ENCODE measurements around the gene LIN7B. TPM values are rescaled to one million over a fixed set of nuclear protein-coding genes. Genes with fewer than 3 reads are reported as not detected.
"Not testable (repeated sequence)": the region's sequence is repeated elsewhere in the genome, so short reads cannot be mapped to it uniquely, and the experiment has no call there.

LIN7B gene
- polyA plus RNA-seq, 10 donors: 8.1 to 14.5 (median 9.8) TPM

DNA sequence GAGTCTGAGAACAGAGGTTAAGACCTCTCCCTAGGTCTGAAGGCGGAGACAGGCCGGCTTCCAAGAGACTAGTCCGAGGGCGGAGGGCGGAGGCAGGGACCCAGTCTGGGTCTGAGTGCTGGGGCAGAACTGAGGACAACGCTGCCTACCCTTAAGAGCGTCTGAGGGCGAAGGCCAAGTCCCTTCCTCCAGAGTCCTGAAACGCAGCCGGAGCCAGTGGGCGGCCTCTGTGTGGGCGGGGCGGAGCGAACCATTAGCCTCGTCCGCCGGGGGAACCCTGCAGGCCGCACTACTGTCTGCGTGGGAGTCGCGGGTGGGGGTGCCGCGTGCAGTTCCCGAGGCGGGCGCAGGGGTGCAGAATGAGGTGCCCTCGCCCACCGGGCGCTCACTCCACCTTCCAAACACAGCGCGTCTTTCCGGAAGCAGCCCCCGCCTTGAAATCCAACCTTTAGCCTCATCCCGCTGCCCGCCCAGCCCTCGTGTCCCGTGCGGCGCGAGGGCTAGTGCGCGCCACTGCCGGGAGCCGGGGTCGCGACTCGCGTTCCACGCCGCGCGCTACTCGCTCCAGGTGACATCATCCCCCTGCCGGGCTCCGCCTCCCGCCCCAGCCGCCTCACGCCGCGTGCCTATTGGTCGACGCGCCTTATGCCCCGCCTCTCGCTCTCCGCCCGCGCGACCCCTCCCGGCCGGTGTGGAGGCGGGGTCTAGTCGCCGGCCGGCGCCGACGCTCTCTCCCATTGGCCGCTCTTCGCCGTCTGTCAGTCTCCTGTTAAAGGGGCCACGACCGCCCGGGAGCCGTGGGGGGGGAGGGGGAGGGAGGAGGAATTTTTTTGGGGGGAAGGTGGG, 4.6 kb downstream of the LIN7B start, which contains the start of gene C19orf73:
TSS of gene C19orf73 (minus strand) at position 579 of the 846 bp plus-strand sequence. CDS start at position 458, 121 bp downstream.
- peak; percentile 94 to 98 (median 95) for DNase-seq

DNA sequence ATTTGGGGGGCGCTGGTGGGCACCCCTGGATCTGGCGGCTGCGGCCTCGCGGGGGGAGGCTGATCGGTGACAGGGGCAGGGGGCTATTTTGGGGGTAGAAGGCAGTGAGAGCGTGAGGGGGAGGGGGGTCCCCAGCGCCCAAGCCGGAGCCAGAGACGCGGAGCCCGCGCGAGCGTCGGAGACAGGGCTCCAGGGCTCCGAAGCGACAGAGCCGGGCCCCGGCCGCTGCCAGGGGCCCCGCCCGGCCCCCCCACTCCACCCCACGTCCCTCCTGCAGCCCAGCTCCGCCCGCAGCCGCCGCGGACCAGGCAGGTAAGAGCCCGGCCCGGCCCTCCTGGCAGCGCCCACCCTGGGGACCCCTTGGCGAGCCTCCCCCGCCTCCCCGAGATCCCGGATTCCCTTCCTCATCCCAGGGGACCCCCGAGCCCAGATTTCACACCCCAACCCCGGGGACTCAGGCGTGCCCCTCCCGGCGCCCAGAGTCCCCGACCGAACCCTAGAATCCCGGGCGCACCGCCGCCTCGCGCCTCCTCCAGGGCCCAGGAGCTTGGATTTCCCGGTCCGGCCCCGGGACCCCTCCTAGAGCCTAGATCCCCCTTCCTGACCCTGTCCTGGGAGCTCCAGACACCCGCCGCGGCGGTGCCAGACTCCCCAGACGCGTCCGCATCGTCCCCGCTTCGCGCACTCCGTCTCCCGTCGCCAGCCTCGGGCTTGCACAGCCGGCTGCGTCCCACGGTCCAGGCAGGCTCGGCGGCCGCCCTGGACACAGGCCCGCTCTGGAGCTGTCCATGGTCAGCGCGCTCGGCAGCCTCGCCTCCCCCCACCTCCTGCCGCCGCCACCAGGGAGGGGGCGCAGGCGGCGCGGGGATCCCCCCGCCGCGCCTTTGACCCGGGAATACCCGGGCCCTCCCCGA, 5.5 kb downstream of the LIN7B start, which contains the start of gene PPFIA3:
TSS of gene PPFIA3 (plus strand) at position 134 of the 914 bp plus-strand sequence. CDS start 8,330 bp downstream, outside the sequence.
- DNase-seq: peak; percentile 47 to 88 (median 73)

DNA sequence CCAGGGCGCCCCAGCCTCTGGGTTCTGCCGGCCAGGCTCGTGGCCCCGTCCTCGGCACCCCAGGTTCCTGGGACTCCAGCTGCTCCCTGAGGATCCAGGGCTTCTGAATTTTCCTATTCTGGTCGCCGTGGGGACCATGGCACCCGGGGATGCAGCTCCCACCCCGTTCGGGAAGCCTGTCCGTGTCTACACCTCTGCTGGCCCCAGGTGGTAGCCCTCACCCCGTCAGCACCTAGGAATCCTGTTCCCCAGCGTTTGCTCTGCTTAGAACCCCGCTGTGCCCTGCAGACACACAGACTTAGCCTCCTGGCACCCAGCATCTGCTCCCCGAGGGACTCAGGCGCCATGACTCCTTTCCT, 6.1 kb downstream of the LIN7B start:
- no peak for DNase-seq

DNA sequence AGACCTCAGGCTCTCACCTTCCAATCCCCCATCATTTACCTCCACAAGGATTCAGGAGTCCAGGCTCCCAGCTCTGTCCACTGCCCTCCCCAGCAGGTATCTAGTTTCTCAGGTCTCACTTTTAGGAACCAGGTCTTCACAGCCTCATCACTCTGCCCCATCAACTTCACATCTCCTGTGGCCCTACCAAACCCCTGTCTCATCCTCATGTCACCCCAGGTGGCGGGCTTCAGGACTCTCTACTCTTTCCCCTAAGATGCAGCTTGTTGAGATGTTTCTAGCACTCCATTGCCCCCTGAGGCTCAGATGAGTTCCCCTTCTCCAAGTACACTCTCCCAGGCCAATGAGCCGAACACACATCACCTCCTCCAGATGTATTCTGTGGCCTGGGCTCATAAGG, 6.7 kb downstream of the LIN7B start:
- DNase-seq: no peak

DNA sequence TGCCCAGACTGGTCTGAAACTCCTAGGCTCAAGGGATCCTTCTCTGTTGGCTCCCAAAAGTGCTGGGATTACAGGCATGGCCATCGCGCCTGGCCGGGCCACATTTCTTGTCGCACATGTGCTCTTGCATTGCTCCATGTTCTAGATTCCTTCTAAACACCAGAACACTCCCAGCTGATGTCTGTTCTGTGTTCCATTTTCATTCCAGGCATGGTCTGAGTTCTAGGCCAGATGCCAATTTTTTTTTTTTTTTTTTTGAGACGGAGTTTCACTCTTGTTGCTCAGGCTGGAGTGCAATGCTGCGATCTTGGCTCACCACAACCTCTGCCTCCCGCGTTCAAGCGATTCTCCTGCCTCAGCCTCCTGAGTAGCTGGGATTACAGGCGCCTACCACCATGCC, 7.7 kb downstream of the LIN7B start:
- not testable (repeated sequence) for DNase-seq

DNA sequence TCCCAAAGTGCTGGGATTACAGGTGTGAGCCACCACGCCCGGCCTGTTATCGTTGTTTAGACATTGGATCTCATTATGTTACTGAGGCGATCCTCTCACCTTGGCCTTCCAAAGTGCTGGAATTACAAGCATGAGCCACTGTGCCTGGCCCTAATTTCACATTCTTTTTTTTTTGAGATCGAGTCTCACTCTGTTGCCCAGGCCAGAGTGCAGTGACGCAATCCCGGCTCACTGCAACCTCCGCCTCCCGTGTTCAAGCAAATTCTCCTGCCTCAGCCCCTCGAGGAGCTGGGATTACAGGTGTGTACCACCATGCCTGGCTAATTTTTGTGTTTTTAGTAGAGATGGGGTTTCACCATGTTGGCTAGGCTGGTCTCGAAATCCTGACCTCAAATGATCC, 9.1 kb downstream of the LIN7B start:
- not testable (repeated sequence) for DNase-seq

DNA sequence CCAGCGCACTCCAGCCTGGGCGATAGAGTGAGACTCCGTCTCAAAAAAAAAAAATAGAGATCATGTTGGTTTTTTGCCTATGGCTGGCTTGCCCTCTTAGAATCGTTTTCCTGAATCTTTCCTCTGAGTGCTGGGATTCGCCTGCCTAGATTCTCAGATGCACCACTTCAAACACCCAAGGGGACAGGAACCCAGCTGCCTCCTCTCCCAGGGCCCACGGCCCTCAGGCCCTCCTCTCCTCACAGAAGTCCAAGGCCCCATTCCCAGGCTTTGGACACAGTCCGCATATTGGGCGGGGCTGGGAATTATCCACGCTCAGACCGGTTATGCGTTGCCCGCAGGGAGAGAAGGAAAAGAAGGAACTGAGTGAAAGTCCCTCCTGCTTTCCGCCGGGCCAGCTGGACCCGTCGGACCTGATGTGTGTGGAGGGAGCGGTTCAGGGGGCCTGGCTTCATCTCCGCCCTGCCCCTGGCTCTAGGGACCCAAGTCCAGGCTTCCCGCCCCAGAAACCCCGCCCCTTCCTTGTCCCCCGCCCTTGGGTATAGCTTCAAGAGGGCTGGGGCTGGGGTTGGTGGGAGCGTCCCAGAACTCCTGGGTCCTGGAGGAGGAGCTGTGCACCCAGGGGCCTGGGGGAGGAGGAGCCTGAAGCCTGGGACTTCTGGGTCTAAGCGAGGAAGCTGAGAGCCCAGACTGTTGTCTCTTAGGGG, 11.0 kb downstream of the LIN7B start:
- peak in 1 of 3 donors; percentile 65 for DNase-seq

DNA sequence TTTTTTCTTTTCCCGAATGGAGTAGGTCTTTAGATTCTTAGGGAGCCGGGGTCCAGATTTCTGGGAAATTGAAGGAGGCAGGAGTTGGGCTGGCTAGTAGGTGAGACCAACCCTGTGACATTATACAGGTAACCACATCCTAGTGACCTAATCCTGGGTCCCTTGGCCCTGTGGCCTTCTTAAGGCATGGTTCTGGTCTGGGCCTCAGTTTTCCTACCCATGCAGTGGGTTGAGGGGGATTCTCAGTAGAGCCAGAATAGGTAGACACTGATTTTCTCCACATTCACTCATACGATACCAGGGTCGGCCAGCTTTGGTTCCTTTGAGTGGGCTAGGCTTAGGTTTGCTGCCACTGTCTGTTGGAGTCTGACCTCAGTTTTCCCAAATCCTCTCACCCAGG, 12.4 kb downstream of the LIN7B start:
- no peak for DNase-seq

DNA sequence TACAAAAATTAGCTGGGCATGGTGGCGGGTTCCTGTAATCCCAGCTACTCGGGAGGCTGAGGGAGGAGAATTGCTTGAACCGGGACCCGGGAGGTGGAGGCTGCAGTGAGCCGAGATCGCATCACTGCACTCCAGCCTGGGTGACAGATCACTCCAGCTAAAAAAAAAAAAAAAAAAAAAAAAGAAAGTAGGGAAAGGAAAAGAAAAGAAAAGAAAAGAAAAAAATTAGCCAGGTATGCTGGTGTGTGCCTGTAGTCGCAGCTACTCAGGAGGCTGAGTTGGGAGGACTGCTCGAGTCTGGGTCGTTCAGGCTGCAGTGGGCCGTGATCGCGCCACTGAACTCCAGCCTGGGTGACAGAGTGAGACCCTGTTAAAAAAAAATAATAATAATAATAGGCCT, 13.1 kb downstream of the LIN7B start:
- DNase-seq: not testable (repeated sequence)

DNA sequence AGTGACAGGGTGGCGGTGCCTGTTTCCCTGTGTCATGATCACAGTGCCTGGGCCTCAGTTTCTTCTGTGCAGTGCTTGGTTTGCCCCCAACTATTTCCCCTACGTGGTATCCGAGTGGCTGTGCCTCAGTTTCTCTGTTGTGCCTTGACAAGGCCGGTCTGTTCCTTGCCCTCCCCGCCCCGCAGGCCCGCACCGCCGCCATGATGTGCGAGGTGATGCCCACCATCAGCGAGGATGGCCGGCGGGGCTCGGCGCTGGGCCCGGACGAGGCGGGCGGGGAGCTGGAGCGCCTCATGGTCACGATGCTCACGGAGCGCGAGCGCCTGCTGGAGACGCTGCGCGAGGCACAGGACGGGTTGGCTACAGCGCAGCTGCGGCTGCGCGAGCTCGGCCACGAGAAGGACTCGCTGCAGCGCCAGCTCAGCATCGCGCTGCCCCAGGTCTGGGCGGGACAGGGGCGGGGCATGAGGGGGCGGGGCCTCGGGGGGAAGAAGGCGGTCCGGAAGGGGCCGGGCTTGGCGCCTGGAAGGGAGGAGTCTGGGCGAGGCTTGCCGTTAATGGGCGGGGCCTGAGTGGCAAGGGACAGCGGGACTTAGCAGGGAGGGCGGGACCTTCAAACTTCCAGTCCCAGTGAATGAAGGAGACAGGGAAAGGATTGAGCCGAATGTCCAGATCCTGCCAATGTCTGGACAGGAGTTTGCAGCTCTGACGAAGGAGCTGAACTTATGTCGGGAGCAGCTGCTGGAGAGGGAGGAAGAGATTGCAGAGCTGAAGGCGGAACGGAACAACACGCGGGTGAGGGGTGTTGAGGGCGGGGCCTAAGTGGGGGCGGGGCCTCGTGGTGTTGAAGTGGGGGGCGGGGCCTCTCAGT, 13.7 kb downstream of the LIN7B start:
- DNase-seq: peak; percentile 97

DNA sequence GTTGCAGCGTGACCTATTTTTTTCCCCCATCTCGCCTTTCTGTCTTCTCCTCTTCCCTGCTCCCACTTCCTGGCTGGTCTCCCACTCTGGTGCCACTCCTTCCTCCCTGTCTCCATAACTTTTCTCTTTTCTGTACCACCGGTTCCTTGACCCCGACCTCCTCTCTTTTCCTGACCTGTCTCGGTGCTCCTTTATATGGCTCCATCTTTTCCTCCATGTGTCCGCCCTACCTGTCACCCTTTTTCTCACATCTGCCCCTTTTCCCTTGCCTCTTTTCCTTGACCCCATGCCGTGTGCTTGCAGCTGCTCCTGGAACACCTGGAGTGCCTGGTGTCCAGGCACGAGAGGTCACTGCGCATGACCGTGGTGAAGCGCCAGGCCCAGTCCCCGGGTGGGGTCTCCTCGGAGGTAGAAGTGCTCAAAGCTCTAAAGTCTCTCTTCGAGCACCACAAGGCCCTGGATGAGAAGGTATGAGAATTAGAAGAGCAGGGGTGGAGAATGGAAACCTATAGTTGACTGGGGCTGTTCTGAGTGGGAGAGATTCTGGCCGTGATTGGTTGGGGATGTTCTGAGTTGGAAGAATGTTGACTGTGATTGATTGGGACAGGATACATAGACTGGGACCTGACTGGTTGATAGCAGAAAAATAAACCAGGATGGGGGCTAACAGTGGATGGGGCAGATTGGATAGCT, 14.5 kb downstream of the LIN7B start:
- DNase-seq: no peak

DNA sequence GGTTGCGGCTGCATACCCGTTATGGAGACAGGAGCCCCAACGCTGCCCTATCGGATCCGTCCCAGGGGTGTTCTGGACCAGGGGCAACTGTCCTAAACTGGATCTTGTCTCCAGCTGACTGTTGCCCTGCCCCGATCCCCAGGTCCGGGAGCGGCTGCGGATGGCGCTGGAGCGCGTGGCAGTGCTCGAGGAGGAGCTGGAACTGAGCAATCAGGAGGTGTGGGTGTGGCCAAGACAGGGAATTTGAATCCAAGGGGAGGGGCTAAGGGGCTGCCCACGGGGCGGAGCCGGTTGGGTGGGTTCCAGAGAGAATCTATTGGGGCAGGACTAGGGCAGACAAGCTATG, 15.0 kb downstream of the LIN7B start:
- DNase-seq: no peak

DNA sequence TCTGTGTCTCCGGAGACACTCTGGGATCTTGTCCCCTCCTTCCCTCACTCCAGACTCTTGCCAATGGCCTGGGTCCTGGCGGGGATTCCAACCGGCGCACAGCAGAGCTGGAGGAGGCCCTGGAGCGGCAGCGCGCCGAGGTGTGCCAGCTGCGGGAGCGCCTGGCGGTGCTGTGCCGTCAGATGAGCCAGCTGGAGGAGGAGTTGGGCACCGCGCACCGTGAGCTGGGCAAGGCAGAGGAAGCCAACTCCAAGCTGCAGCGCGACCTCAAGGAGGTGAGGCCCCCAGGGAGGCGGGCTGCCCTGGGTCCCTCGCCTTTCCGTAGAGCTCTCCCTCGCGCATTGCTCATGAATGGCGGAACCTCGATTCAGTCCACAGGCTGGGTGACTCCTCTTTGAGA, 16.2 kb downstream of the LIN7B start:
- DNase-seq: no peak

DNA sequence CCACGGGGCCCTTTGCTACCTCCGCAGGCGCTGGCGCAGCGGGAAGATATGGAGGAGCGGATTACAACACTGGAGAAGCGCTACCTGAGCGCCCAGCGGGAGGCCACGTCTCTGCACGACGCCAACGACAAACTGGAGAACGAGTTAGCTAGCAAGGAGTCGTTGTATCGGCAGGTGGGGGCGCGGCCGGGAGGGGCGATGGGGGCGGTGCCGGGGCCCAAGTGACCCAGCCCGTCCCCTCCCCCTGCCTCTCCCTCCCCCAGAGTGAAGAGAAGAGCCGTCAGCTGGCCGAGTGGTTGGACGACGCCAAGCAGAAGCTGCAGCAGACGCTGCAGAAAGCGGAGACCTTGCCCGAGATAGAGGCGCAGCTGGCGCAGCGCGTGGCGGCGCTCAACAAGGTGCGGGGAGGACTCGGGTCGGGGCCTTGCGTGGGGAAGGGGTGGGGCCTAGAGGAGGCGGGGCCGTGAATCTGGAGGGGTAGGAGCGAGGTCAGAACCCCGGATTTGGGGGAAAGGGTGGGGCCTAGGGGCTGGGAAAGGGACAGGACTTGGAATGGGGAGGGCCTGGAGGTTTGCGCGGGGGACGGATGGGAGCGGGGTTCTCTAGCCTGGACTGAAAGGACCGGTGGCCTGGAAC, 18.9 kb downstream of the LIN7B start:
- peak in 1 of 3 donors; percentile 68 for DNase-seq

DNA sequence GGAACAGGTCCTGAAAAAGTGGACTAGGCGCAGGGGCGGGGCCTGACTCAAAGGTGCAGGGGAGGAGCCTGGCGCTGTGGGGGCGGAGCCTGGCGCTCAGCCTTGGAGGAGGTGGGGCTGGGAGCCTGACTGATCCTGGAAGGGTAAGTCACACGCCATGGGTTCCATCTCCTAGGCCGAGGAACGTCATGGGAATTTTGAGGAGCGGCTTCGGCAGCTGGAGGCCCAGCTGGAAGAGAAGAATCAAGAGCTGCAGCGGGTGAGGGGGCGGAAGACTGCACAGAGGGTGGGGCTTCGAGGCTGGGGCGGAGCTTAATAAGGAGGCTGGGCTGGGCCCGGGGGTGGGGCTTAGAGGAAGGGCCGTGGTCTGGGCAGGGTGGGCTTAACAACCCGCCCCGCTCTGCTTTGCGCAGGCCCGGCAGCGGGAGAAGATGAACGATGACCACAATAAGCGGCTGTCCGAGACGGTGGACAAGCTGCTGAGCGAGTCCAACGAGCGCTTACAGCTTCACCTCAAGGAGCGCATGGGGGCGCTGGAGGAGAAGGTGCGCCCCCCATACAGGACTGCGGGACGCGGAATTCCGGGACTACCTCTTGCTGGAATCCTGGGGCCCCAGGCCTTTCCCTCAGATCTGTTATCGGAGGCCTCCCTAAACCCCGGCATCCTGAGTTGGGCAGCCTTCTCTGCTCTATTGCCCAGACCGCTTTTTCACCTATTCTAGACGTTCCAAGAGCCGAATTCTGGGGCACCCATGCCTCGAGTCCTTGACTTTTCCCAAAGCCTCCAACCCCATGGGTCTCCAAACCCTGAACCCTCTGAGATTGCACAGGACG, 19.7 kb downstream of the LIN7B start:
- peak in 2 of 3 donors; percentile 62 to 88 for DNase-seq

DNA sequence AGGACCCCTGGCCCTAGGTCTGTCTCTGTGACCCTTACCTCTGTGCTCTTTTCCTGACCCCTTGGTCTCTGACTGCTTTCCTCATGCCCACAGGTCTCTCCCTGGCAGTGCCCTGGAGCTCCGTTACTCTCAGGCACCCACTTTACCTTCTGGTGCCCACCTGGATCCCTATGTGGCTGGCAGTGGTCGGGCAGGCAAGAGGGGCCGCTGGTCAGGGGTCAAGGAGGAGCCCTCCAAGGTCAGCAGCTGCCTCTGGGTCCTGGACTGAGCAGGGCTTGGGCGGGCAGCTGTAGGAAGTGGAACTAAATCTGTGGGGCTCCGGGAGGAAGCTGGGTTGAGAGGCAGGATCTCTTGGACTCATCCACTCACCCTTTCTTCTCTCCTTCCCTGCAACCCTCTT, 21.5 kb downstream of the LIN7B start:
- DNase-seq: no peak

DNA sequence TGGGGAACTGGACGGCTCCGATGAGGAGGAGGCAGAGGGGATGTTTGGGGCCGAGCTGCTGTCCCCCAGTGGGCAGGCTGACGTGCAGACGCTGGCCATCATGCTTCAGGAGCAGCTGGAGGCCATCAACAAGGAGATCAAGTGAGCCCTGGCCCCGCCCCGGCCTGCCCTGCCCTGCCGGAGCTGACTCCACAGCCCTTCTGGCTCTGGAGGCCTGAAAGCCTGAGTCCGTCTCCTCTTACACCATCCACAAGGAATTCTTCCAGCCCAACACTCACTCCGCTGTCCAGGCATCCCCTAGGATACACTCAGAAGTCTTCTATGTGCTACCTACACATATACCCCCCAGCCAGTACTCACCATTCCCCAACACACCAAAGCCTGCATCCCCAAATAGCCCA, 22.6 kb downstream of the LIN7B start:
- DNase-seq: no peak

DNA sequence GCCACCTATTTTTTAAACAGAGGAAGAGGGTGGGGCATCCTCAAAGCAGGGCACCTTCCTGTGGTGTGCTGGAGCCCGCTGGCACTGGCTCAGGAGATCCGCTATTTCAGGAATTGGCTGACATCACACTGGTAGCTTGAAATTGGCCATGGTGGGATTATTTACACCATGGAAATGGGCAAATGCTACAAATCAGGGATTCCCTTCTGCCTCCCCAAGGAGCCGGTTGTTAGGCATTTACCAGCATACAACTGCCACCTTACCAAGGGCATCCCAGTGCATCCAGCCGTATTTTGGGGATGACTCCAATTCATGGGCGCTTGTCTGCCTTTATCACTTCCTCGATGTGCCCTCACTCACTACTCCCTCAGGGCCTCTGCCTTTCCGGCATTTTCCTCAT, 26.8 kb downstream of the LIN7B start:
- DNase-seq: no peak

DNA sequence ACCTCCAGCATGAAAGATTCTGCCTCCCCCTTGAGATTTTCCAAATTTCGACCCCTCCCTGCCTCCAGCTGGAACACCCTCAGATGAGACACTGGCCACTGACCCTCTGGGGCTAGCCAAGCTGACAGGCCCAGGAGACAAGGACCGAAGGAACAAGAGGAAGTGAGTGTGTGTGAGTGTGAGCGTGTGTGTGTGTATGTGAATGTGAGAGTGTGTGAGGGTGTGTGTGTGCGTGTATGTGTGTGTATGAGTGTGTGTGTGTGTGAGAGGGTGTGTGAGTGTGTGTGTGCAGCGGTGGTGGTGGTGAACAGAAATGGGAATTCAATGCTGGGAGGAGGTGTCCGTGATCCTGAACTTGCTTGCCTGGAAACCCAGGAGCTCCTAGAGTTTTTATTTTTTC, 27.2 kb downstream of the LIN7B start:
- no peak for DNase-seq
